Pulmonary artery endothelial cell (primary cell): ENCODE data around the gene SYT15B. TPM values are rescaled to one million over a fixed set of nuclear protein-coding genes. Genes with fewer than 3 reads are reported as not detected.
"Not testable (repeated sequence)": the region's sequence is repeated elsewhere in the genome, so short reads cannot be mapped to it uniquely, and the experiment has no call there.

Source experiments
- DNase-seq: peaks from one replicate; pipeline ENCODE4 v3.0.0-alpha.2; 2011; ENCODE audit warnings: low read depth, low spot score
- total RNA-seq: library from RNA; depleted of rRNA; stranded (reverse); fragments of >200 nt; gene quantifications from 2 replicates; pipeline ENCODE4 v1.2.3, GENCODE V29; 2014

The SYT15B gene
- total RNA-seq, result not detected in 2 replicates

- not testable (repeated sequence) for DNase-seq
Measured at GRCh38 chr10:47763554-47764175, at the start of gene SYT15B. TSS of gene SYT15B (minus strand) at chr10:47763592. CDS start at chr10:47762640, 952 bp downstream.

- DNase-seq, result not testable (repeated sequence)
Measured at GRCh38 chr10:47779590-47779989, 16.2 kb upstream of the SYT15B start.

- not testable (repeated sequence) for DNase-seq
Measured at GRCh38 chr10:47775361-47776231, 12.2 kb upstream of the SYT15B start.

GRCh38 chr10:47770745-47771144 is 7.4 kb upstream of the SYT15B start:
- not testable (repeated sequence) for DNase-seq

GRCh38 chr10:47768578-47769115 is 5.3 kb upstream of the SYT15B start:
- DNase-seq, result not testable (repeated sequence)

- not testable (repeated sequence) for DNase-seq
Measured at GRCh38 chr10:47768085-47768484, 4.7 kb upstream of the SYT15B start.

- DNase-seq, result not testable (repeated sequence)
Measured at GRCh38 chr10:47767236-47767635, 3.8 kb upstream of the SYT15B start.

- not testable (repeated sequence) for DNase-seq
Measured at GRCh38 chr10:47765232-47765631, 1.8 kb upstream of the SYT15B start.

GRCh38 chr10:47762674-47763553 is 478 bp downstream of the SYT15B start:
- not testable (repeated sequence) for DNase-seq

- DNase-seq, result not testable (repeated sequence)
Measured at GRCh38 chr10:47758855-47759254, 4.5 kb downstream of the SYT15B start.

GRCh38 chr10:47756169-47756568 is 7.2 kb downstream of the SYT15B start:
- not testable (repeated sequence) for DNase-seq

- DNase-seq, result not testable (repeated sequence)
Measured at GRCh38 chr10:47753871-47754270, 9.5 kb downstream of the SYT15B start.

- not testable (repeated sequence) for DNase-seq
Measured at GRCh38 chr10:47753176-47753575, 10.2 kb downstream of the SYT15B start.

- DNase-seq, result not testable (repeated sequence)
Measured at GRCh38 chr10:47751821-47752220, 11.6 kb downstream of the SYT15B start.

GRCh38 chr10:47750360-47750759 is 13.0 kb downstream of the SYT15B start:
- not testable (repeated sequence) for DNase-seq

- DNase-seq, result not testable (repeated sequence)
Measured at GRCh38 chr10:47746780-47747376, 16.5 kb downstream of the SYT15B start.

- DNase-seq, result not testable (repeated sequence)
Measured at GRCh38 chr10:47744881-47745280, 18.5 kb downstream of the SYT15B start.

- not testable (repeated sequence) for DNase-seq
Measured at GRCh38 chr10:47743611-47744550, 19.5 kb downstream of the SYT15B start.

- DNase-seq, result not testable (repeated sequence)
Measured at GRCh38 chr10:47740868-47741267, 22.5 kb downstream of the SYT15B start.
